Esophagus squamous epithelium (tissue), 5 donors: ENCODE measurements around the gene PPY. TPM values are rescaled to one million over a fixed set of nuclear protein-coding genes. Genes with fewer than 3 reads are reported as not detected.
"Not testable (repeated sequence)": the region's sequence is repeated elsewhere in the genome, so short reads cannot be mapped to it uniquely, and the experiment has no call there.

Experiments used
- DNase-seq: peaks from one replicate; lab custom pipeline; 2025; lab: John Stamatoyannopoulos, UW
- H3K27ac ChIP-seq, 4 donors: fragments of 200-600 bp; sonication (generic); one replicate each; pipeline ENCODE4 v1.5.1; 2016 to 2019; ENCODE audit warnings: mild to moderate bottlenecking in 1 of 4
- H3K27me3 ChIP-seq, 4 donors: fragments of 200-600 bp; sonication (generic); 1 replicate in 3 of 4; 2 replicates in 1 of 4; pipeline versions ENCODE4 v1.5.1 to v1.6.0; 2017 to 2021; ENCODE audit warnings: antibody characterized with exemption in 1 of 4
- H3K36me3 ChIP-seq, 3 donors: fragments of 200-600 bp; sonication (generic); one replicate each; pipeline ENCODE4 v1.5.1; 2016 to 2019
- H3K4me1 ChIP-seq, 3 donors: fragments of 200-600 bp; sonication (generic); one replicate each; pipeline ENCODE4 v1.5.1; 2017 to 2019
- H3K4me3 ChIP-seq, 4 donors: fragments of 200-600 bp; sonication (generic); 1 replicate in 3 of 4; 2 replicates in 1 of 4; pipeline ENCODE4 v1.5.1; 2016 to 2019; ENCODE audit warnings: mild to moderate bottlenecking in 2 of 4, moderate library complexity in 1 of 4
- H3K9me3 ChIP-seq, 3 donors: fragments of 200-600 bp; sonication (generic); one replicate each; pipeline ENCODE4 v1.5.1; 2016 to 2019
- POLR2A ChIP-seq, 4 donors: fragments of 450-650 bp; IDR thresholded peaks; one replicate each; pipeline ENCODE4 v1.6.1; 2017; ENCODE audit warnings: antibody characterized with exemption in 4 of 4, mild to moderate bottlenecking in 4 of 4, moderate library complexity in 3 of 4
- WGBS, 2 donors: methylation state at CpG; one replicate each; pipeline ENCODE4 v1.1.5; 2018; 5-methylcytosine and 5-hydroxymethylcytosine counted together
- intact Hi-C: fragments of 100-400 bp; cut with DNase I; formaldehyde crosslinking; loops from one replicate; pipeline ENCODE4 v1.15.0; 2022
- total RNA-seq, 4 donors: library from RNA; depleted of rRNA; stranded (reverse); fragments of >200 nt; gene quantifications; one replicate each; pipeline ENCODE4 v1.1.0, GENCODE V29; 2016
- TF ChIP-seq, protein P1 (sequence below), 6 experiments: fragments of 450-650 bp in 4 of 6; fragments of 200-600 bp in 2 of 6; sonication (generic) in 2 of 6; IDR thresholded peaks; one replicate each; pipeline ENCODE4 v1.5.1; 2016 to 2019; ENCODE audit warnings: antibody characterized with exemption in 6 of 6, mild to moderate bottlenecking in 4 of 6, moderate library complexity in 4 of 6
- donor health status: DM: yes; HTN: yes; CAD: no.

PPY gene
- total RNA-seq, 4 donors from 2014 or later: not detected

- no peaks in the 10 kb centered on the region for H3K36me3 ChIP-seq
- no peak overlapping the region for H3K4me3 ChIP-seq
- no peak for DNase-seq
- H3K4me1 ChIP-seq: no peaks in the 10 kb centered on the region
- WGBS, 2 donors: 59 to 67% methylated on average over 14 of the region's 14 CpGs
- TF ChIP-seq, protein P1, sequence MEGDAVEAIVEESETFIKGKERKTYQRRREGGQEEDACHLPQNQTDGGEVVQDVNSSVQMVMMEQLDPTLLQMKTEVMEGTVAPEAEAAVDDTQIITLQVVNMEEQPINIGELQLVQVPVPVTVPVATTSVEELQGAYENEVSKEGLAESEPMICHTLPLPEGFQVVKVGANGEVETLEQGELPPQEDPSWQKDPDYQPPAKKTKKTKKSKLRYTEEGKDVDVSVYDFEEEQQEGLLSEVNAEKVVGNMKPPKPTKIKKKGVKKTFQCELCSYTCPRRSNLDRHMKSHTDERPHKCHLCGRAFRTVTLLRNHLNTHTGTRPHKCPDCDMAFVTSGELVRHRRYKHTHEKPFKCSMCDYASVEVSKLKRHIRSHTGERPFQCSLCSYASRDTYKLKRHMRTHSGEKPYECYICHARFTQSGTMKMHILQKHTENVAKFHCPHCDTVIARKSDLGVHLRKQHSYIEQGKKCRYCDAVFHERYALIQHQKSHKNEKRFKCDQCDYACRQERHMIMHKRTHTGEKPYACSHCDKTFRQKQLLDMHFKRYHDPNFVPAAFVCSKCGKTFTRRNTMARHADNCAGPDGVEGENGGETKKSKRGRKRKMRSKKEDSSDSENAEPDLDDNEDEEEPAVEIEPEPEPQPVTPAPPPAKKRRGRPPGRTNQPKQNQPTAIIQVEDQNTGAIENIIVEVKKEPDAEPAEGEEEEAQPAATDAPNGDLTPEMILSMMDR (IDR thresholded peaks at IDR 0.05): no peak
- no peak for TF ChIP-seq POLR2A (IDR thresholded peaks at IDR 0.05)
- intact Hi-C loops: no loop called here
- no peak overlapping the region for H3K27ac ChIP-seq
- H3K9me3 ChIP-seq: no peaks in the 10 kb centered on the region
- H3K27me3 ChIP-seq: peaks cover 0 to 54% (median 0%) of the 10 kb centered on the region in 4 donors
Observed at GRCh38 chr17:43974382-43975266, 32.3 kb upstream of the PPY start.

- H3K9me3 ChIP-seq, H3K4me1 ChIP-seq, H3K4me3 ChIP-seq, intact Hi-C loops, H3K27ac ChIP-seq, DNase-seq, H3K36me3 ChIP-seq: not testable (repeated sequence)
- peaks cover 0 to 35% (median 0%) of the 10 kb centered on the region in 4 donors for H3K27me3 ChIP-seq
- WGBS, 2 donors: 85 to 88% methylated on average over 22 of the region's 22 CpGs
Observed at GRCh38 chr17:43972444-43973212, 30.4 kb upstream of the PPY start.

DNA sequence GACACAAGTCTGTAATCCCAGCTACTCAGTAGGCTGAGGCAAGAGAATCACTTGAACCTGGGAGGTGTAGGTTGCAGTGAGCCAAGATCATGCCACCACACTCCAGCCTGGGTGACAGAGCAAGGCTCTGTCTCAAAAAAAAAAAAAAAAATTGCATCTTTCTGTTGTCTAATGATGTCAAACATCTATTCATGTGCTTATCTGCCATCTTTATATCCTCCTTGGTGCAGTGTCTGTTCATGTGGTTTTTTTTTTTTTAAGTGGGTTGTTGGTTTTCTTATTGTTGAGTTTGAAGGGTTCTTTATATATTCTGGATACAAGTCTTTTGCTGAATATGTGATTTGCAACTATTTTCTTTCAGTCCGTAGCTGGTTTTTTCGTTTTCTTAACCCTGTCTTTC lies 29.2 kb upstream of the PPY start:
- DNase-seq, H3K36me3 ChIP-seq, intact Hi-C loops, H3K4me1 ChIP-seq, H3K9me3 ChIP-seq, H3K27ac ChIP-seq, H3K4me3 ChIP-seq: not testable (repeated sequence)
- 33 to 51% methylated on average over 2 of the region's 2 CpGs for WGBS, 2 donors
- peaks cover 0 to 28% (median 0%) of the 10 kb centered on the region in 4 donors for H3K27me3 ChIP-seq

DNA sequence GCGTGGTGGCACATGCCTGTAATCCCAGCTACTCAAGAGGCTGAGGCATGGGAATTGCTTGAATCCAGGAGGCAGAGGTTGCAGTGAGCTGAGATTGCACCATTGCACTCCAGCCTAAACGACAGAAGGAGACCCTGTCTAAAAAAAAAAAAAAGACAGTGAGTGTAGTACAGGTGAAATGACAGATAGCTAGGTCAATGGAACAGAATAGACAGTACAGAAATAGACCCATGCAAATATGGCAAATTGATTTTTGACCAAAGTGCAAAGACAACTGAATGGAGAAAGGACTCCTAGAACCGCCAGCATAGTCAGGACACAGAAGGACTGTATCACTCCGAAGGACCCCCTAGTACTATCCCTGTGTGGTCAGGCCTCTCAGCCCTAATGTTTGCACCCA lies 28.1 kb upstream of the PPY start:
- Histone ChIP-seq H3K9me3 (no peaks in the 10 kb centered on the region), H3K36me3 (no peaks in the 10 kb centered on the region)
- 71 to 76% methylated on average over 4 of the region's 4 CpGs for WGBS, 2 donors

DNA sequence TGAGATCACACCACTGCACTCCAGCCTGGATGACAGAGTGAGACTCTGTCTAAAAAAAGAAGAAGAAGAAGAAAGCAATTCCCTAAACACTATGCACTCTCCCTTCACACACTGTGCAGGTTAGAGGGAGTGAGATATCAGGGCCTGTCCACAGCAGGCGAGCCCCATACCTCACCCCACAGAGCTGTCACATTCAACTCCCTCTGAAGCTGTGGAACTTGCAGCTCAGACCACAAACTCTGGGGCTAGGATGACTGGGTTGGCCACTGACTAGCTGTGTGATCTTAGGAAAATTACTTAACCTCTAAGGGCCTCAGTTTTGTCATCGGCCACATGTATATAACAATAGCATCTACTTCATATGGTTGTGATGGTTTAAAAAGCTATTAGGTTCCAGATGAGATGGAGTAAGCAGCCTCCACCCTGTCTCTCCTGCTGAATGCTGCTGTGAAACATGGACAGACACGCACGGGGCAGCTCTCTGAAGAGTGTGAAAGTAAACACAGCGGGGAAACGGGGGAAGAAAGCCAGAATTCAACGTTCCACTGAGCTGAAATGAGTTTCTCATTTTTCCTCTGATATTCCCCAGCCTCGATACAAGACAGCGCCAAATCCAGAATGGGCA lies 25.1 kb upstream of the PPY start:
- 22 to 27% methylated on average over 9 of the region's 9 CpGs for WGBS, 2 donors
- Histone ChIP-seq H3K27ac (no peak overlapping the region), H3K36me3 (no peaks in the 10 kb centered on the region), H3K9me3 (no peaks in the 10 kb centered on the region), H3K4me1 (peaks cover 0 to 10% (median 0%) of the 10 kb centered on the region in 3 donors), H3K27me3 (peaks cover 0 to 7% (median 0%) of the 10 kb centered on the region in 4 donors), H3K4me3 (peak overlapping the region in 1 of 4 donors; percentile 23)
- DNase-seq: no peak
- intact Hi-C loops: no loop called here
- TF ChIP-seq, protein P1 (IDR thresholded peaks at IDR 0.05): no peak
- TF ChIP-seq POLR2A (IDR thresholded peaks at IDR 0.05): no peak

More for the DNA sequence above, 28.1 kb upstream of the PPY start:
- intact Hi-C loops: no loop called here
- H3K27me3 ChIP-seq: peaks cover 0 to 28% (median 0%) of the 10 kb centered on the region in 4 donors
- H3K27ac ChIP-seq: no peak overlapping the region
- TF ChIP-seq, protein P1 (IDR thresholded peaks at IDR 0.05): no peak
- no peak for TF ChIP-seq POLR2A (IDR thresholded peaks at IDR 0.05)
- DNase-seq: no peak
- H3K4me3 ChIP-seq: no peak overlapping the region
- H3K4me1 ChIP-seq: peaks cover 0 to 10% (median 0%) of the 10 kb centered on the region in 3 donors
